K562 (cell line): ENCODE measurements around the gene WDHD1. TPM values are rescaled to one million over a fixed set of nuclear protein-coding genes. Genes with fewer than 3 reads are reported as not detected.

Source experiments
- ATAC-seq: fragments of 200-7000 bp; cut with Tn5 transposase; 3 replicates; pipeline ENCODE4 v1.9.1; 2020; ENCODE audit warnings: moderate library complexity
- BruUV-seq: library from RNA; stranded (reverse); fragments of 400-500 nt; replicated peaks from 2 replicates; lab custom pipeline; 2021; lab: Mats Ljungman, UMichigan
- CTCF ChIA-PET: fragments of 300-600 bp; formaldehyde crosslinking; extraction: SDS; loops from one replicate; lab custom pipeline; 2021; ENCODE audit warnings: low intra/inter-chr PET ratio; lab: Yijun Ruan, JAX
- POLR2A ChIA-PET: fragments of 300-600, 350-650 bp; sonication (Branson Sonifier 250); formaldehyde crosslinking; extraction: SDS; loops from one replicate; lab custom pipeline; 2021; ENCODE audit warnings: antibody characterized with exemption, inconsistent platforms; lab: Yijun Ruan, JAX
- DNase-seq, 4 experiments: peaks; one replicate each; pipeline versions ENCODE4 v3.0.0 to v3.0.0-alpha.2; 2011 to 2018; ENCODE audit warnings: low spot score in 3 of 4, mixed read lengths in 3 of 4; ENCODE audit errors: extremely low read depth in 1 of 4
- FAIRE-seq: peaks from 2 replicates; lab custom pipeline; 2011; peaks lifted over from hg19 to GRCh38; lab: Jason Lieb, UNC
- H2AFZ ChIP-seq: 2 replicates; pipeline ENCODE4 v1.6.0; 2011; ENCODE audit warnings: low read depth, low read length, control low read depth, inconsistent platforms
- H3K27ac ChIP-seq: fragments of 200-600 bp; 3 replicates; pipeline ENCODE4 v1.8.0; 2011; ENCODE audit warnings: low read depth, mild to moderate bottlenecking, control low read depth, inconsistent platforms, low read length, moderate library complexity, mixed read lengths; ENCODE audit errors: extremely low read depth
- H3K27me3 ChIP-seq, 2 experiments: fragments of 300-600 bp in 1 of 2; 2 replicates in 1 of 2; 3 replicates in 1 of 2; pipeline versions ENCODE4 v1.6.0 to v1.8.0; 2011; ENCODE audit warnings: inconsistent platforms in 2 of 2, low read length in 2 of 2, mild to moderate bottlenecking in 1 of 2, mixed read lengths in 1 of 2, moderate library complexity in 1 of 2; ENCODE audit not compliant: control insufficient read depth in 2 of 2, insufficient read depth in 2 of 2
- H3K36me3 ChIP-seq: fragments of 300-600 bp; 3 replicates; pipeline ENCODE4 v1.8.0; 2011; ENCODE audit warnings: mild to moderate bottlenecking, low read length, inconsistent platforms; ENCODE audit not compliant: control insufficient read depth, insufficient read depth
- H3K4me1 ChIP-seq, 2 experiments: fragments of 200-600 bp in 1 of 2; replicated peaks in 1 of 2; 2 replicates in 1 of 2; 3 replicates in 1 of 2; pipeline versions ENCODE4 v1.5.1 to v1.8.0; 2011; ENCODE audit warnings: inconsistent platforms in 2 of 2, low read length in 2 of 2, mild to moderate bottlenecking in 1 of 2, mixed read lengths in 1 of 2, moderate library complexity in 1 of 2; ENCODE audit not compliant: control insufficient read depth in 2 of 2, insufficient read depth in 2 of 2
- H3K4me2 ChIP-seq: 2 replicates; pipeline ENCODE4 v1.6.1; 2011; ENCODE audit warnings: low read length, control low read depth, inconsistent platforms, mixed read lengths; ENCODE audit not compliant: insufficient read depth
- H3K4me3 ChIP-seq: fragments of 200-600 bp; sonication (generic), shearing (Covaris generic); 2 replicates; pipeline ENCODE4 v1.5.1; 2016; ENCODE audit warnings: control low read depth, inconsistent platforms
- H3K79me2 ChIP-seq: fragments of 200-600 bp; 3 replicates; pipeline ENCODE4 v1.8.0; 2011; ENCODE audit warnings: low read length, inconsistent platforms; ENCODE audit not compliant: control insufficient read depth, insufficient read depth
- H3K9ac ChIP-seq, 2 experiments: 2 replicates each; pipeline versions ENCODE4 v1.6.0 to v1.6.1; 2011; ENCODE audit warnings: low read depth in 2 of 2, low read length in 2 of 2, control low read depth in 1 of 2, inconsistent platforms in 1 of 2, mild to moderate bottlenecking in 1 of 2, mixed read lengths in 1 of 2; ENCODE audit not compliant: insufficient read depth in 1 of 2
- H3K9me1 ChIP-seq: one replicate; pipeline ENCODE4 v1.6.0; 2011; ENCODE audit warnings: inconsistent platforms, mild to moderate bottlenecking, low read length, moderate library complexity; ENCODE audit not compliant: control insufficient read depth, insufficient read depth
- H3K9me3 ChIP-seq: replicated peaks from 2 replicates; pipeline ENCODE4 v1.5.1; 2011; ENCODE audit warnings: low read depth, low read length, inconsistent platforms; ENCODE audit not compliant: control insufficient read depth, insufficient read depth
- H4K20me1 ChIP-seq: replicated peaks from 2 replicates; pipeline ENCODE4 v1.6.1; 2011; ENCODE audit warnings: low read length, inconsistent platforms, mixed read lengths; ENCODE audit not compliant: control insufficient read depth, insufficient read depth
- ARHGAP35 ChIP-seq: fragments of 450-650 bp; IDR thresholded peaks from 2 replicates; pipeline ENCODE4 v1.6.1; 2018; ENCODE audit not compliant: partially characterized antibody
- FOS ChIP-seq: IDR thresholded peaks from 3 replicates; pipeline ENCODE4 v1.6.1; 2011; ENCODE audit not compliant: insufficient read length; ENCODE audit errors: extremely low read depth
- HLTF ChIP-seq: fragments of 450-650 bp; IDR thresholded peaks from 2 replicates; pipeline ENCODE4 v1.6.1; 2016
- HMG20B ChIP-seq: fragments of 250-450 bp; sonication (Bioruptor Pico); IDR thresholded peaks from 2 replicates; pipeline ENCODE4 v1.5.0; 2021; ENCODE audit warnings: mild to moderate bottlenecking
- MCM5 ChIP-seq: fragments of 450-650 bp; IDR thresholded peaks from 2 replicates; pipeline ENCODE4 v1.6.1; 2016; ENCODE audit warnings: low read depth
- SMARCE1 ChIP-seq: fragments of 450-650 bp; IDR thresholded peaks from 2 replicates; pipeline ENCODE4 v1.7.1; 2016; ENCODE audit warnings: mild to moderate bottlenecking
- TCF7 ChIP-seq: sonication (generic); IDR thresholded peaks from 2 replicates; pipeline ENCODE4 v1.6.1; 2016; ENCODE audit warnings: antibody characterized with exemption, borderline replicate concordance
- TGIF2 ChIP-seq: sonication (generic); formaldehyde crosslinking; IDR thresholded peaks from 2 replicates; pipeline ENCODE4 v1.8.1; 2022; ENCODE audit warnings: mild to moderate bottlenecking, missing genetic modification reagents, moderate library complexity
- THRAP3 ChIP-seq: fragments of 450-650 bp; IDR thresholded peaks from 2 replicates; pipeline ENCODE4 v1.6.1; 2016; ENCODE audit warnings: mild to moderate bottlenecking, inconsistent platforms, borderline replicate concordance
- ZBTB8A ChIP-seq: fragments of 450-650 bp; IDR thresholded peaks from 2 replicates; pipeline ENCODE4 v1.6.1; 2018; ENCODE audit warnings: mild to moderate bottlenecking, moderate library complexity; ENCODE audit not compliant: partially characterized antibody
- ZNF311 ChIP-seq: fragments of 250-450 bp; sonication (Bioruptor Pico); IDR thresholded peaks from 2 replicates; pipeline ENCODE4 v1.4.0; 2020; ENCODE audit warnings: mild to moderate bottlenecking, moderate library complexity
- ZNF347 ChIP-seq: fragments of 450-650 bp; formaldehyde crosslinking; IDR thresholded peaks from 2 replicates; pipeline ENCODE4 v1.4.0; 2020; ENCODE audit warnings: low read depth, mild to moderate bottlenecking, moderate library complexity
- ZNF408 ChIP-seq: fragments of 250-450 bp; sonication (Bioruptor Pico); IDR thresholded peaks from 2 replicates; pipeline ENCODE4 v1.4.0; 2020; ENCODE audit warnings: low read depth, mild to moderate bottlenecking, moderate library complexity
- ZNF780A ChIP-seq: fragments of 250-450 bp; sonication (Bioruptor Pico); IDR thresholded peaks from 2 replicates; pipeline ENCODE4 v1.5.0; 2021; ENCODE audit warnings: mild to moderate bottlenecking
- ZNF830 ChIP-seq: fragments of 250-450 bp; sonication (Bioruptor Pico); IDR thresholded peaks from 2 replicates; pipeline ENCODE4 v1.5.0; 2021; ENCODE audit warnings: mild to moderate bottlenecking
- WGBS: fragments of 100-300 bp; shearing (Covaris generic); methylation state at CpG from one replicate; pipeline ENCODE4 v1.1.6; 2016; ENCODE audit warnings: low coverage, mixed read lengths; ENCODE audit not compliant: insufficient coverage; ENCODE audit errors: missing lambda C conversion rate; 5-methylcytosine and 5-hydroxymethylcytosine counted together
- in situ Hi-C: fragments of 300-500 bp; cut with MboI; formaldehyde crosslinking; loops from 4 replicates; pipeline ENCODE4 v1.15.0; 2018; ENCODE audit warnings: inconsistent platforms, mixed read lengths
- intact Hi-C: fragments of 100-400 bp; cut with micrococcal nuclease; formaldehyde crosslinking; loops from 2 replicates; pipeline ENCODE4 v1.14.2; 2022
- polyA plus RNA-seq, 8 experiments: library from polyadenylated mRNA; depleted of rRNA in 4 of 8; stranded (reverse) in 5 of 8; unstranded in 3 of 8; fragments of >200 nt; fragmentation: Nextera tagmentation in 2 of 8; fragmentation: Illumina TruSeq in 1 of 8; extraction: Ambion mirVana in 2 of 8; extraction: Trizol in 1 of 8; gene quantifications; 2 replicates each; pipeline versions ENCODE4 v1.2.1 to v1.2.3, GENCODE V29; 2011 to 2014; ENCODE audit warnings: inconsistent platforms in 1 of 8, missing spikeins in 1 of 8
- total RNA-seq, 7 experiments: library from RNA; depleted of rRNA in 6 of 7; stranded (reverse); fragments of >200 nt in 6 of 7; fragmentation: Illumina TruSeq in 2 of 7; extraction: Trizol in 2 of 7; gene quantifications; 2 replicates each; pipeline versions ENCODE4 v1.2.1 to v1.2.3, GENCODE V29; 2011 to 2021; ENCODE audit warnings: low replicate concordance in 1 of 7
- TF ChIP-seq, protein P1 (sequence below): fragments of 250-450 bp; sonication (Bioruptor Pico); IDR thresholded peaks from 2 replicates; pipeline ENCODE4 v1.6.1; 2021; ENCODE audit warnings: mild to moderate bottlenecking
- TF ChIP-seq, protein P2 (sequence below): sonication (generic); formaldehyde crosslinking; IDR thresholded peaks from 2 replicates; pipeline ENCODE4 v1.8.1; 2022; ENCODE audit warnings: missing genetic modification reagents
- TF ChIP-seq, protein P3 (sequence below): fragments of 200-400 bp; formaldehyde crosslinking; IDR thresholded peaks from 2 replicates; pipeline ENCODE4 v1.6.1; 2017; ENCODE audit warnings: mild to moderate bottlenecking, low read depth, low read length, moderate library complexity
- TF ChIP-seq, protein P4 (sequence below), 2 experiments: fragments of 450-650 bp; IDR thresholded peaks; 2 replicates each; pipeline ENCODE4 v1.6.1; 2016

WDHD1 gene
- total and polyA plus RNA-seq, 9 of the 15 experiments (the other 6 are each of a cell fraction or from before 2014, with no cell fraction given), result 11.7 to 39.1 (median 30.0) TPM

DNA sequence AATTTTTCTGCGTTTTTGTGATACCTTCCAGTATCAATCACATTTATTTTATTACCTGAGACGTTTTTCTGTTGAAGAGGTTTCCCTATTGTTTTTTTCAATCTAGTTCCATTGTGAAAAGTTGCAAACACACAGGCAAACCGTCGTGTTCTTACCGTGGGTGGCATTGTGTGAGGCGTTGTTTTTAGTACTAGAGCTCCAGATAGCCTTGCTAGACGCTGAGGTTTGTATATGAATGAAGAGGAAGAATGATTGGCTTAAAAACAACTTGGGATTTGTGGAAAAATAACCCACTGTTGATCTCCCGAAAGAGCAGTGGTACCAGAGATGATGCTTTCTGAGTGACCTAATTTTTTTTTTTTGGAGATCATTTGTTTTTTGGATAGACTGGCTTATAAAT lies 1.2 kb upstream of the WDHD1 start:
- H3K36me3 ChIP-seq, result peaks cover 24% of the 10 kb centered on the region; the same call in 2 of the 3 replicates
- POLR2A ChIA-PET, result interaction anchor here (0.7 to 1.5 kb wide), 3 partner anchors 19 to 375 kb away, joined by 3 to 6 read pairs (median 6); partner anchors contain the start of gene MAPK1IP1L
- no peak for TF ChIP-seq ZNF780A (CRISPR knock-in tag)
- TF ChIP-seq ZNF311 (CRISPR knock-in tag), result no peak
- no peak for TF ChIP-seq TCF7
- TF ChIP-seq, protein P1, sequence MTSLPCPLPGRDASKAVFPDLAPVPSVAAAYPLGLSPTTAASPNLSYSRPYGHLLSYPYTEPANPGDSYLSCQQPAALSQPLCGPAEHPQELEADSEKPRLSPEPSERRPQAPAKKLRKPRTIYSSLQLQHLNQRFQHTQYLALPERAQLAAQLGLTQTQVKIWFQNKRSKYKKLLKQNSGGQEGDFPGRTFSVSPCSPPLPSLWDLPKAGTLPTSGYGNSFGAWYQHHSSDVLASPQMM (CRISPR knock-in tag), result no peak
- no peak for TF ChIP-seq ZBTB8A
- TF ChIP-seq ZNF347 (CRISPR knock-in tag), result no peak
- TF ChIP-seq, protein P2, sequence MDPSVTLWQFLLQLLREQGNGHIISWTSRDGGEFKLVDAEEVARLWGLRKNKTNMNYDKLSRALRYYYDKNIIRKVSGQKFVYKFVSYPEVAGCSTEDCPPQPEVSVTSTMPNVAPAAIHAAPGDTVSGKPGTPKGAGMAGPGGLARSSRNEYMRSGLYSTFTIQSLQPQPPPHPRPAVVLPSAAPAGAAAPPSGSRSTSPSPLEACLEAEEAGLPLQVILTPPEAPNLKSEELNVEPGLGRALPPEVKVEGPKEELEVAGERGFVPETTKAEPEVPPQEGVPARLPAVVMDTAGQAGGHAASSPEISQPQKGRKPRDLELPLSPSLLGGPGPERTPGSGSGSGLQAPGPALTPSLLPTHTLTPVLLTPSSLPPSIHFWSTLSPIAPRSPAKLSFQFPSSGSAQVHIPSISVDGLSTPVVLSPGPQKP (CRISPR knock-in tag), result no peak
- no peak for TF ChIP-seq FOS
- TF ChIP-seq TGIF2 (CRISPR knock-in tag), result no peak
- no peak for TF ChIP-seq THRAP3
- TF ChIP-seq ZNF408 (CRISPR knock-in tag), result no peak
- TF ChIP-seq, protein P3, sequence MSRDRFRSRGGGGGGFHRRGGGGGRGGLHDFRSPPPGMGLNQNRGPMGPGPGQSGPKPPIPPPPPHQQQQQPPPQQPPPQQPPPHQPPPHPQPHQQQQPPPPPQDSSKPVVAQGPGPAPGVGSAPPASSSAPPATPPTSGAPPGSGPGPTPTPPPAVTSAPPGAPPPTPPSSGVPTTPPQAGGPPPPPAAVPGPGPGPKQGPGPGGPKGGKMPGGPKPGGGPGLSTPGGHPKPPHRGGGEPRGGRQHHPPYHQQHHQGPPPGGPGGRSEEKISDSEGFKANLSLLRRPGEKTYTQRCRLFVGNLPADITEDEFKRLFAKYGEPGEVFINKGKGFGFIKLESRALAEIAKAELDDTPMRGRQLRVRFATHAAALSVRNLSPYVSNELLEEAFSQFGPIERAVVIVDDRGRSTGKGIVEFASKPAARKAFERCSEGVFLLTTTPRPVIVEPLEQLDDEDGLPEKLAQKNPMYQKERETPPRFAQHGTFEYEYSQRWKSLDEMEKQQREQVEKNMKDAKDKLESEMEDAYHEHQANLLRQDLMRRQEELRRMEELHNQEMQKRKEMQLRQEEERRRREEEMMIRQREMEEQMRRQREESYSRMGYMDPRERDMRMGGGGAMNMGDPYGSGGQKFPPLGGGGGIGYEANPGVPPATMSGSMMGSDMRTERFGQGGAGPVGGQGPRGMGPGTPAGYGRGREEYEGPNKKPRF, result no peak
- TF ChIP-seq SMARCE1, result no peak
- TF ChIP-seq HMG20B (CRISPR knock-in tag), result no peak
- TF ChIP-seq ZNF830, result no peak
- no peak for TF ChIP-seq HLTF
- TF ChIP-seq, protein P4, sequence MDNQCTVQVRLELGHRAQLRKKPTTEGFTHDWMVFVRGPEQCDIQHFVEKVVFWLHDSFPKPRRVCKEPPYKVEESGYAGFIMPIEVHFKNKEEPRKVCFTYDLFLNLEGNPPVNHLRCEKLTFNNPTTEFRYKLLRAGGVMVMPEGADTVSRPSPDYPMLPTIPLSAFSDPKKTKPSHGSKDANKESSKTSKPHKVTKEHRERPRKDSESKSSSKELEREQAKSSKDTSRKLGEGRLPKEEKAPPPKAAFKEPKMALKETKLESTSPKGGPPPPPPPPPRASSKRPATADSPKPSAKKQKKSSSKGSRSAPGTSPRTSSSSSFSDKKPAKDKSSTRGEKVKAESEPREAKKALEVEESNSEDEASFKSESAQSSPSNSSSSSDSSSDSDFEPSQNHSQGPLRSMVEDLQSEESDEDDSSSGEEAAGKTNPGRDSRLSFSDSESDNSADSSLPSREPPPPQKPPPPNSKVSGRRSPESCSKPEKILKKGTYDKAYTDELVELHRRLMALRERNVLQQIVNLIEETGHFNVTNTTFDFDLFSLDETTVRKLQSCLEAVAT (IDR thresholded peaks at IDR 0.05), result no peak
- TF ChIP-seq ARHGAP35, result no peak
- no peak for TF ChIP-seq MCM5

More for the DNA sequence above, 1.2 kb upstream of the WDHD1 start:
- Histone ChIP-seq H3K4me3 (peak overlapping the region; percentile 93), H4K20me1 (0 out of 2 replicates have a peak, but pooled peaks cover 4% of the 10 kb centered on the region), H3K27ac (peak overlapping the region; percentile 86), H3K27me3 (no peaks in the 10 kb centered on the region), H3K4me2 (peak overlapping the region; percentile 95), H3K9me1 (peaks cover 4% of the 10 kb centered on the region), H3K9ac (peak overlapping the region in 1 of 2 experiments; percentile 96; a peak in 2 of 4 replicates), H3K9me3 (no peaks in the 10 kb centered on the region), H3K79me2 (peaks cover 88% of the 10 kb centered on the region), H2AFZ (0 out of 2 replicates have a peak overlapping the region, but pooled peaks have one; percentile 93), H3K4me1 (peaks cover 0 to 9% of the 10 kb centered on the region in 2 experiments; a peak in 2 of 5 replicates)
- no peak for DNase-seq
- in situ Hi-C loops, result no loop called here
- FAIRE-seq, result no peak
- 0% methylated on average over 8 of the region's 8 CpGs for WGBS
- CTCF ChIA-PET, result no interaction called here
- peak; percentile 34; the same call in 2 of the 3 replicates for ATAC-seq
- BruUV-seq, result no TSS peak
- intact Hi-C loops, result no loop called here
